HepG2 (cell line): Measurements from ENCODE around the gene ZFP62. TPM values are rescaled to one million over a fixed set of nuclear protein-coding genes. Genes with fewer than 3 reads are reported as not detected.

Source experiments
- AHR ChIP-seq: IDR thresholded peaks from 2 replicates; pipeline ENCODE4 v1.6.1; 2018; ENCODE audit warnings: missing genetic modification reagents, missing compliant biosample characterization
- CC2D1A ChIP-seq: sonication (generic); formaldehyde crosslinking; IDR thresholded peaks from 2 replicates; pipeline ENCODE4 v1.8.1; 2023; ENCODE audit warnings: mild to moderate bottlenecking, missing genetic modification reagents
- HNRNPK ChIP-seq: fragments of 200-400 bp; formaldehyde crosslinking; IDR thresholded peaks from 2 replicates; pipeline ENCODE4 v1.6.1; 2018; ENCODE audit warnings: low read length, low read depth, moderate library complexity, mild to moderate bottlenecking; ENCODE audit not compliant: poor library complexity, severe bottlenecking
- KLF9 ChIP-seq: IDR thresholded peaks from 2 replicates; pipeline ENCODE4 v1.6.1; 2016; ENCODE audit warnings: low read depth
- NONO ChIP-seq, 2 experiments: fragments of 450-650 bp in 1 of 2; sonication (generic) in 1 of 2; formaldehyde crosslinking in 1 of 2; IDR thresholded peaks in 1 of 2; conservative IDR thresholded peaks in 1 of 2; 2 replicates each; pipeline versions ENCODE4 v1.6.1 to v1.8.0; 2017 to 2022; ENCODE audit warnings: mild to moderate bottlenecking in 1 of 2, missing genetic modification reagents in 1 of 2, moderate library complexity in 1 of 2
- NR1H2 ChIP-seq: sonication (generic); formaldehyde crosslinking; IDR thresholded peaks from 2 replicates; pipeline ENCODE4 v1.8.1; 2022; ENCODE audit warnings: low read depth, missing genetic modification reagents, borderline replicate concordance
- SAP130 ChIP-seq: IDR thresholded peaks from 2 replicates; pipeline ENCODE4 v1.6.1; 2016; ENCODE audit warnings: low read depth
- SMARCC2 ChIP-seq: fragments of 450-650 bp; IDR thresholded peaks from 2 replicates; pipeline ENCODE4 v1.6.1; 2017; ENCODE audit warnings: antibody characterized with exemption, mild to moderate bottlenecking
- ZFP62 ChIP-seq: sonication (generic); formaldehyde crosslinking; IDR thresholded peaks from 2 replicates; pipeline ENCODE4 v1.4.0; 2020; ENCODE audit warnings: missing genetic modification reagents
- ZNF343 ChIP-seq: sonication (generic); formaldehyde crosslinking; IDR thresholded peaks from 2 replicates; pipeline ENCODE4 v1.4.0; 2020; ENCODE audit warnings: mild to moderate bottlenecking, missing genetic modification reagents
- ZNF382 ChIP-seq: sonication (generic); formaldehyde crosslinking; IDR thresholded peaks from 2 replicates; pipeline ENCODE4 v1.5.0; 2020; ENCODE audit warnings: missing genetic modification reagents, mild to moderate bottlenecking, borderline replicate concordance
- ZNF430 ChIP-seq: sonication (generic); formaldehyde crosslinking; IDR thresholded peaks from 2 replicates; pipeline ENCODE4 v1.9.0; 2021; ENCODE audit warnings: mild to moderate bottlenecking, missing genetic modification reagents
- ZNF713 ChIP-seq: sonication (generic); formaldehyde crosslinking; IDR thresholded peaks from 2 replicates; pipeline ENCODE4 v1.4.0; 2020; ENCODE audit warnings: mild to moderate bottlenecking, missing genetic modification reagents
- ZNF879 ChIP-seq: sonication (generic); formaldehyde crosslinking; IDR thresholded peaks from 2 replicates; pipeline ENCODE4 v1.8.1; 2023; ENCODE audit warnings: missing genetic modification reagents
- ZSCAN31 ChIP-seq: sonication (generic); formaldehyde crosslinking; IDR thresholded peaks from 2 replicates; pipeline ENCODE4 v1.5.0; 2020; ENCODE audit warnings: low read depth, mild to moderate bottlenecking, missing genetic modification reagents
- polyA plus RNA-seq, 8 experiments: library from polyadenylated mRNA; depleted of rRNA in 3 of 8; stranded (reverse) in 7 of 8; unstranded in 1 of 8; fragments of >200 nt; fragmentation: Illumina TruSeq in 4 of 8; extraction: Trizol in 4 of 8; gene quantifications; 2 replicates each; pipeline versions ENCODE4 v1.2.1 to v1.2.3, GENCODE V29; 2011 to 2016; ENCODE audit warnings: low read depth in 4 of 8, missing spikeins in 1 of 8, mixed read lengths in 1 of 8; ENCODE audit not compliant: insufficient read depth in 1 of 8
- total RNA-seq, 5 experiments: library from RNA; depleted of rRNA; stranded (reverse); fragments of >200 nt; fragmentation: Illumina TruSeq; extraction: Trizol; gene quantifications; 2 replicates each; pipeline ENCODE4 v1.2.3, GENCODE V29; 2016; ENCODE audit warnings: low read depth in 1 of 5
- TF ChIP-seq, protein P1 (sequence below): sonication (generic); formaldehyde crosslinking; conservative IDR thresholded peaks from 2 replicates; pipeline ENCODE4 v1.4.0; 2020; ENCODE audit warnings: missing genetic modification reagents
- TF ChIP-seq, protein P2 (sequence below): sonication (generic); formaldehyde crosslinking; IDR thresholded peaks from 2 replicates; pipeline ENCODE4 v1.4.0; 2020; ENCODE audit warnings: missing genetic modification reagents, borderline replicate concordance
- TF ChIP-seq, protein P3 (sequence below): sonication (generic); formaldehyde crosslinking; IDR thresholded peaks from 2 replicates; pipeline ENCODE4 v1.5.0; 2020; ENCODE audit warnings: missing genetic modification reagents, mild to moderate bottlenecking, borderline replicate concordance
- TF ChIP-seq, protein P4 (sequence below): IDR thresholded peaks from 2 replicates; pipeline ENCODE4 v1.6.1; 2016; ENCODE audit warnings: mild to moderate bottlenecking, missing biosample characterization, missing genetic modification reagents
- TF ChIP-seq, protein P5 (sequence below): sonication (generic); formaldehyde crosslinking; IDR thresholded peaks from 2 replicates; pipeline ENCODE4 v1.4.0; 2020; ENCODE audit warnings: missing genetic modification reagents

The ZFP62 gene
- total and polyA plus RNA-seq, 2 of the 13 experiments (the other 11 are each of a cell fraction or from before 2014, with no cell fraction given) = 8.2 to 19.4 TPM

DNA sequence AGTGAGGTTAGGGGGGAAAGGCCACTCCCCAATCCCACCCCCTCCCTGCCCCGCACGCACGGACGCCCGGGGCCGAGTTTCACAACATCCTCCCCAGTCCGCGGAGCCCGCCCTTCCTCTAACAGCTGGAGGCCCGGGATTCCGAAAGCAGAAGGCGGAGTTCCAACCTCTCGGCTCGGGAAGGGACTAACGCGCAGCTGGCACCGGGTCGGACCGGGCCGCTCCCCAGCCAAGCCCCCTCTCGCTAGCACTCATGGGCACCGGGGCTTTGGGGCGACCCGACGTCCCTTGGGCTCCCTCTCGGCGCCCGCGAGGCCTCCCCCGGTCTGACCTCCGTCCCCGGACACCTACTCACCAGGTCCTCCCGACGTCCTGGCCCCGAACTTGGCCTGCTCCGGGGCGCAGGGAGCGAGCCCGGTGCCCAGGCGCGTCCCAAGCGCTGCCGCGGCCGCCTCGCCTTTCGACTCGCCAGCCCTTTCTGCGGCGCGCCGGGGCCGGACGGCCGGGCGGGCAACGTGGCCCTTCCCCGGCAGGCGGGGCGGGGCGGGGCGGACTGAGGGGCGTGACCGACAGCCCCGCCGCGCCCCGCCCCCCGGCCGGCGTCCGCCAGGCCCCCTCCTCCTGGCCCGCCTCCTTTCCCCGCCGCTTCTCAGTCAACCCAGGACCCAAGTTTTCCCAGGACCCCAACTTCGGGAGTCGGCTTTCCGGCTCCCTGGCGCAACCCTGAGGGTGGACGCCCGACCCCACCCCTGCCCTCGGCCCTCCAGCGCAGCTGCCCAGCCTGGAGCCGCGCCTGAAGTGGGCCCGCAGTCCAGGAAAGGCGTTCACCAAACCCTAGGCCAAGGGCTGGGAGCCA lies 58.5 kb downstream of the ZFP62 start, which contains the start of gene MGAT1 (continued):
- no peak for TF ChIP-seq ZFP62 (CRISPR knock-in tag)
- TF ChIP-seq AHR (CRISPR knock-in tag) = 0 out of 2 replicates have a peak, but pooled peaks have one; percentile 44
- TF ChIP-seq ZNF382 (CRISPR knock-in tag) = no peak
- no peak for TF ChIP-seq SMARCC2
- TF ChIP-seq HNRNPK = peak; percentile 50
- no peak for TF ChIP-seq ZNF879 (CRISPR knock-in tag)
- no peak for TF ChIP-seq NR1H2 (CRISPR knock-in tag)
- no peak for TF ChIP-seq KLF9
- TF ChIP-seq, protein P1, sequence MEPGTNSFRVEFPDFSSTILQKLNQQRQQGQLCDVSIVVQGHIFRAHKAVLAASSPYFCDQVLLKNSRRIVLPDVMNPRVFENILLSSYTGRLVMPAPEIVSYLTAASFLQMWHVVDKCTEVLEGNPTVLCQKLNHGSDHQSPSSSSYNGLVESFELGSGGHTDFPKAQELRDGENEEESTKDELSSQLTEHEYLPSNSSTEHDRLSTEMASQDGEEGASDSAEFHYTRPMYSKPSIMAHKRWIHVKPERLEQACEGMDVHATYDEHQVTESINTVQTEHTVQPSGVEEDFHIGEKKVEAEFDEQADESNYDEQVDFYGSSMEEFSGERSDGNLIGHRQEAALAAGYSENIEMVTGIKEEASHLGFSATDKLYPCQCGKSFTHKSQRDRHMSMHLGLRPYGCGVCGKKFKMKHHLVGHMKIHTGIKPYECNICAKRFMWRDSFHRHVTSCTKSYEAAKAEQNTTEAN = no peak
- no peak for TF ChIP-seq ZNF713 (CRISPR knock-in tag)
- TF ChIP-seq, protein P2, sequence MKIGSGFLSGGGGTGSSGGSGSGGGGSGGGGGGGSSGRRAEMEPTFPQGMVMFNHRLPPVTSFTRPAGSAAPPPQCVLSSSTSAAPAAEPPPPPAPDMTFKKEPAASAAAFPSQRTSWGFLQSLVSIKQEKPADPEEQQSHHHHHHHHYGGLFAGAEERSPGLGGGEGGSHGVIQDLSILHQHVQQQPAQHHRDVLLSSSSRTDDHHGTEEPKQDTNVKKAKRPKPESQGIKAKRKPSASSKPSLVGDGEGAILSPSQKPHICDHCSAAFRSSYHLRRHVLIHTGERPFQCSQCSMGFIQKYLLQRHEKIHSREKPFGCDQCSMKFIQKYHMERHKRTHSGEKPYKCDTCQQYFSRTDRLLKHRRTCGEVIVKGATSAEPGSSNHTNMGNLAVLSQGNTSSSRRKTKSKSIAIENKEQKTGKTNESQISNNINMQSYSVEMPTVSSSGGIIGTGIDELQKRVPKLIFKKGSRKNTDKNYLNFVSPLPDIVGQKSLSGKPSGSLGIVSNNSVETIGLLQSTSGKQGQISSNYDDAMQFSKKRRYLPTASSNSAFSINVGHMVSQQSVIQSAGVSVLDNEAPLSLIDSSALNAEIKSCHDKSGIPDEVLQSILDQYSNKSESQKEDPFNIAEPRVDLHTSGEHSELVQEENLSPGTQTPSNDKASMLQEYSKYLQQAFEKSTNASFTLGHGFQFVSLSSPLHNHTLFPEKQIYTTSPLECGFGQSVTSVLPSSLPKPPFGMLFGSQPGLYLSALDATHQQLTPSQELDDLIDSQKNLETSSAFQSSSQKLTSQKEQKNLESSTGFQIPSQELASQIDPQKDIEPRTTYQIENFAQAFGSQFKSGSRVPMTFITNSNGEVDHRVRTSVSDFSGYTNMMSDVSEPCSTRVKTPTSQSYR (CRISPR knock-in tag) = no peak; the same call in 1 of the 2 replicates
- TF ChIP-seq ZNF343 (CRISPR knock-in tag) = no peak; the same call in 1 of the 2 replicates
- TF ChIP-seq, protein P3, sequence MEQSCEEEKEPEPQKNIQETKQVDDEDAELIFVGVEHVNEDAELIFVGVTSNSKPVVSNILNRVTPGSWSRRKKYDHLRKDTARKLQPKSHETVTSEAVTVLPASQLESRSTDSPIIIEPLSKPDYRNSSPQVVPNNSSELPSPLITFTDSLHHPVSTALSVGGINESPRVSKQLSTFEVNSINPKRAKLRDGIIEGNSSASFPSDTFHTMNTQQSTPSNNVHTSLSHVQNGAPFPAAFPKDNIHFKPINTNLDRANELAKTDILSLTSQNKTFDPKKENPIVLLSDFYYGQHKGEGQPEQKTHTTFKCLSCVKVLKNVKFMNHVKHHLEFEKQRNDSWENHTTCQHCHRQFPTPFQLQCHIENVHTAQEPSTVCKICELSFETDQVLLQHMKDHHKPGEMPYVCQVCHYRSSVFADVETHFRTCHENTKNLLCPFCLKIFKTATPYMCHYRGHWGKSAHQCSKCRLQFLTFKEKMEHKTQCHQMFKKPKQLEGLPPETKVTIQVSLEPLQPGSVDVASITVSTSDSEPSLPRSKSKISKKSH (CRISPR knock-in tag) = no peak
- TF ChIP-seq, protein P4, sequence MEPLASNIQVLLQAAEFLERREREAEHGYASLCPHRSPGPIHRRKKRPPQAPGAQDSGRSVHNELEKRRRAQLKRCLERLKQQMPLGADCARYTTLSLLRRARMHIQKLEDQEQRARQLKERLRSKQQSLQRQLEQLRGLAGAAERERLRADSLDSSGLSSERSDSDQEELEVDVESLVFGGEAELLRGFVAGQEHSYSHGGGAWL (CRISPR knock-in tag) = no peak
- TF ChIP-seq ZNF430 = no peak
- peak; percentile 66; the same call in 1 of the 2 replicates for TF ChIP-seq ZSCAN31 (CRISPR knock-in tag)
- no peak for TF ChIP-seq CC2D1A (CRISPR knock-in tag)
- peak; percentile 85 for TF ChIP-seq SAP130
- TF ChIP-seq, protein P5, sequence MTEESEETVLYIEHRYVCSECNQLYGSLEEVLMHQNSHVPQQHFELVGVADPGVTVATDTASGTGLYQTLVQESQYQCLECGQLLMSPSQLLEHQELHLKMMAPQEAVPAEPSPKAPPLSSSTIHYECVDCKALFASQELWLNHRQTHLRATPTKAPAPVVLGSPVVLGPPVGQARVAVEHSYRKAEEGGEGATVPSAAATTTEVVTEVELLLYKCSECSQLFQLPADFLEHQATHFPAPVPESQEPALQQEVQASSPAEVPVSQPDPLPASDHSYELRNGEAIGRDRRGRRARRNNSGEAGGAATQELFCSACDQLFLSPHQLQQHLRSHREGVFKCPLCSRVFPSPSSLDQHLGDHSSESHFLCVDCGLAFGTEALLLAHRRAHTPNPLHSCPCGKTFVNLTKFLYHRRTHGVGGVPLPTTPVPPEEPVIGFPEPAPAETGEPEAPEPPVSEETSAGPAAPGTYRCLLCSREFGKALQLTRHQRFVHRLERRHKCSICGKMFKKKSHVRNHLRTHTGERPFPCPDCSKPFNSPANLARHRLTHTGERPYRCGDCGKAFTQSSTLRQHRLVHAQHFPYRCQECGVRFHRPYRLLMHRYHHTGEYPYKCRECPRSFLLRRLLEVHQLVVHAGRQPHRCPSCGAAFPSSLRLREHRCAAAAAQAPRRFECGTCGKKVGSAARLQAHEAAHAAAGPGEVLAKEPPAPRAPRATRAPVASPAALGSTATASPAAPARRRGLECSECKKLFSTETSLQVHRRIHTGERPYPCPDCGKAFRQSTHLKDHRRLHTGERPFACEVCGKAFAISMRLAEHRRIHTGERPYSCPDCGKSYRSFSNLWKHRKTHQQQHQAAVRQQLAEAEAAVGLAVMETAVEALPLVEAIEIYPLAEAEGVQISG (CRISPR knock-in tag) = peak; percentile 71
- no peak for TF ChIP-seq NONO (IDR thresholded peaks at IDR 0.05)
- peak; percentile 82 for TF ChIP-seq NONO (CRISPR knock-in tag; conservative IDR thresholded peaks at IDR 0.05)
